Epithelial cell of proximal tubule (primary cell): Measurements from ENCODE around the gene FBXO40. TPM values are rescaled to one million over a fixed set of nuclear protein-coding genes. Genes with fewer than 3 reads are reported as not detected.

Experiments used
- DNase-seq: peaks from one replicate; pipeline ENCODE4 v3.0.0-alpha.2; 2011; ENCODE audit warnings: low read depth
- H3K4me3 ChIP-seq: 2 replicates; pipeline ENCODE4 v1.5.1; 2011; ENCODE audit warnings: low read depth, mild to moderate bottlenecking, low read length
- CTCF ChIP-seq: conservative IDR thresholded peaks from 2 replicates; pipeline ENCODE4 v1.5.1; 2012; ENCODE audit warnings: low read depth, mild to moderate bottlenecking, low read length
- total RNA-seq: library from RNA; depleted of rRNA; stranded (reverse); fragments of >200 nt; gene quantifications from 2 replicates; pipeline ENCODE4 v1.2.3, GENCODE V29; 2015

FBXO40 gene
- total RNA-seq, 1 donor from 2014 or later = not detected

GRCh38 chr3:121630355-121630754 lies 37.2 kb downstream of the FBXO40 start:
- no peak overlapping the region for H3K4me3 ChIP-seq
- no peak for DNase-seq
- no peak for TF ChIP-seq CTCF

GRCh38 chr3:121637922-121638321 lies 44.7 kb downstream of the FBXO40 start:
- H3K4me3 ChIP-seq = no peak overlapping the region
- TF ChIP-seq CTCF = no peak

GRCh38 chr3:121641127-121641526 lies 47.9 kb downstream of the FBXO40 start:
- TF ChIP-seq CTCF = no peak
- DNase-seq = no peak
- no peak overlapping the region for H3K4me3 ChIP-seq

More at GRCh38 chr3:121637922-121638321, 44.7 kb downstream of the FBXO40 start:
- no peak for DNase-seq

GRCh38 chr3:121642601-121643314 lies 49.6 kb downstream of the FBXO40 start:
- no peak for TF ChIP-seq CTCF
- no peak for DNase-seq
- H3K4me3 ChIP-seq = no peak overlapping the region

- no peak for TF ChIP-seq CTCF
- H3K4me3 ChIP-seq = no peak overlapping the region
These were observed 51.9 kb downstream of the FBXO40 start for GRCh38 chr3:121645054-121645453.

GRCh38 chr3:121648219-121648958 lies 55.2 kb downstream of the FBXO40 start:
- TF ChIP-seq CTCF = no peak
- DNase-seq = no peak
- no peak overlapping the region for H3K4me3 ChIP-seq

More at GRCh38 chr3:121645054-121645453, 51.9 kb downstream of the FBXO40 start:
- DNase-seq = no peak
